ENCODE results near the gene TAF1D.

GRCh38 chr11:93734427-93735222 is 6.7 kb downstream of the TAF1D start:
- TF ChIP-seq CTCF (IDR thresholded peaks at IDR 0.05) (no peak), POLR2A (IDR thresholded peaks at IDR 0.05) (no peak)

Measured in esophagus squamous epithelium (tissue), 4 donors.